GM21423 (cell line): Measurements from ENCODE around the gene UBE2M.

Experiments used
- ATAC-seq: cut with Tn5 transposase; IDR thresholded peaks from one replicate; pipeline ENCODE4 v1.9.1; 2021; ENCODE audit warnings: mild to moderate bottlenecking, moderate library complexity; ENCODE audit not compliant: unreplicated experiment

Gene UBE2M

DNA sequence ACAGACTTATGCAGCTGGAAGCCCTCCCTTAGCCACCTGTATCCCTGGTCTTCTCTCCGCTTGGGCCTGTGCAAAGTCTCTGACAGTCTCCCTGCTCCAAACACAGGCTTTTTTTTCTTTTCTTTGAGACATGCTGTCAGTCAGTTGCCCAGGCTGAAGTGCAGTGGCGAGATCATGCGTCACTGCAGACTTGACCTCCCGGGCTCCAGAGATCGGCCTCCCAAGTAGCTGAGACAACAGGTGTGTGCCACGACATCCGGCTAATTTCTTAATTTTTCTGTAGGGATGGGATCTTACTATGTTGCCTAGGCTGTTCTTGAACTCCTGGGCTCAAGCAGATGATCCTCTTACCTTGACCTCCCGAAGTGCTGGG is 13.2 kb upstream of the UBE2M start:
- ATAC-seq = no peak

DNA sequence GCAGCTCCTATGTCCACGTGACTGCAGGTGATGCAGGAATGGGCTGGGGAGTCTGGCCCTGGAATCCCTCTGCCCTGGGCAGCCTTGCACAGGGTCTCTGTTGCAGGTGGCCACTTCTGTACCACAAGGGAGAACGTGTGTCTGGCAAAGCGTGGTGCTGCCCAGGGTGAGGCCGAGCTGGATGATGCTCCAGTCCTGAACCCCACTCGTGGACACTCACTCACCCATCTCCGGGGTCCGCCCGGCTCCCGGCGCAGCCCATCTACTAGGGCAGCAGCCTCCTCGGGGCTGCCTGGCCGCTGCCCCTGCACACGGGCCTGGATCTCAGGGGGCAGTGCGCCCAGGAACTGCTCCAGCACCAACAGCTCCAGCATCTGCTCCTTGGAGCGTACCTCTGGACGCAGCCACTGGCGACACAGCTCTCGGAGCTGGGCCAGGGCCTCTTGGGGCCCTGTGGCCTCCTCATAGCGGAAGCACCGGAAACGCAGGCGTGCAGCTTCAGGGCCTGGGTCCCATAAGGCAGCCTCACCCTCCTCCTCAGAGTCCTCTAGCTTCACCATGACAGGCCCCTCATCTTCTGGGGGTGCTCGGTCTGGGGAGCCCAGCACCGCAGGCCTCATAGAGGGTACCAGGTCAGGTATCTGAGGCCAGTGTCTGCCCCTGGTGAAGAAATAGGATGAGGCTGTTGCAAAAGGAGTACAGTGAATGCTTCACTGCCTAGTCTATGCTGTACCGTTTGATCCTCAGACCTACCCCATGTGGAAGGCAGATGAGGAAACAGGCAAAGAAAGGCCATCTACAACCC is 12.6 kb upstream of the UBE2M start:
- no peak for ATAC-seq

DNA sequence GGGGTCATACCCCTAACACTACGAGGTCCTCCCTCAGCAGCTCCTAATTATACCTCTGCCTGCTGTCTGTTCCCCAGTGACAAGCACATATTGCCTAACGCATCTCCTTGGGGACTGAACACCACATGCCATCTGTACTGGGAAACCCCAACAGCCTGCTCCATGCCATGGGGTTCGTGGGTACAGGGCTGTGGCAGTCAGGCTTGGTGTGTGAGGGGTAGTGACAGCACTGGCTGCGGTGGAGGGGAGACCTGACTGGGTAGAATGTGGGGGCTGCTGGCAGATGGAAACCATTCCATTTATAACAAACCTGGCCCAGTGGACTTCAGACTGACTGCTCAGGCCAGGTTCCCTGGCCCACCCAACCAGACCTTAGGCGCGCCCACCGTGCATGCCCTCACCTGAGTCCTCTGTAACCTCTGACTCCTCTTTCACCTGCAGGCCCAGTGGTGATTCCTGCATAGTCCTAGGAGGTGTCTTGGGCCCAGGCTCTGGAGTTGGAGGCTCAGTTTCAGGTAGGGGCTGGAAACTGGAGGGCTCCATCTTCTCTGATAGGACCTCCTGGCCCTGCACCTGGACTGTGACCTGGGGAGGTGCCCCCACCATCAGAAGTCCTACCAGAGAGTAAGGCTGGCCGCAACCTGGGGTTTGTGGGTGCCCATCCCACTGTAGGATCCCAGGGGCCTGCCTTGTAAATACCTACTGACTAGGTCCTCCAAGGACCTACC is 11.7 kb upstream of the UBE2M start:
- no peak for ATAC-seq

DNA sequence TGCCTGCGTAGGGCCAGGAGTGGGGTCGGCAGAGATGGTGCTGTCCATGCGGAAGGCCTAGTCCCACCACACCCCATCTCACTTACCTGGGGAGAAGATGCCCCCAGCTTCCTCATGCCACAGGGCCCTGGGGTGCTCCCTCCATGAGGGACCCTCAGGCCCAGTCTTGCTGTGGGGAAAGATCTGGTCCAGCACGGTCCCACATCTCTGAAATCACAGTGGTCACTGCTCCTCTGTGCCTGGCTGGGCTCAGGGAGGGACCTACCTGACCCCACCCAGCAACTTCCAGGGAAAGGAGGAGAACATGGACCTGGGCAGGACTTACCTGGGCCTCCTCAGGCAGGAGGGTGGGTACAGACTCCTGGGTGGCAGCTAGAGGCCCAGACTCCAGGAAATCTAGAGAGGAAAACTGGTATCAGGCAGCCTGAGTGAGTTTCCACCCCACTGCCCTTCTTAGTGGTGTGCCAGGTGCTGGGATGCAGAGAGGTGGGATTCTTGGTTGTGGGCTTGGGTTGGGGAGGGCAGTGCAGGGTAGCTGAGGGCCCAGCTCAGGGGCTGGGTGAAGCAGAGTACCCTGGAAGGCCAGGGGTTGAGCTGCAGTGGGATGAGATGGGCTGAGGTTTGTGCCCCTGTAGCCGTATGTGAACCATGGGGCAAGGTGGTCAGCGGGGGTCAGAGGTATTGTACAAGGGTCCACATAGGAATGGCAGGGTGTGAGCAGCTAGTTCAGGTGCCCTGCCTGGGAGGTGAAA is 11.0 kb upstream of the UBE2M start:
- no peak for ATAC-seq

DNA sequence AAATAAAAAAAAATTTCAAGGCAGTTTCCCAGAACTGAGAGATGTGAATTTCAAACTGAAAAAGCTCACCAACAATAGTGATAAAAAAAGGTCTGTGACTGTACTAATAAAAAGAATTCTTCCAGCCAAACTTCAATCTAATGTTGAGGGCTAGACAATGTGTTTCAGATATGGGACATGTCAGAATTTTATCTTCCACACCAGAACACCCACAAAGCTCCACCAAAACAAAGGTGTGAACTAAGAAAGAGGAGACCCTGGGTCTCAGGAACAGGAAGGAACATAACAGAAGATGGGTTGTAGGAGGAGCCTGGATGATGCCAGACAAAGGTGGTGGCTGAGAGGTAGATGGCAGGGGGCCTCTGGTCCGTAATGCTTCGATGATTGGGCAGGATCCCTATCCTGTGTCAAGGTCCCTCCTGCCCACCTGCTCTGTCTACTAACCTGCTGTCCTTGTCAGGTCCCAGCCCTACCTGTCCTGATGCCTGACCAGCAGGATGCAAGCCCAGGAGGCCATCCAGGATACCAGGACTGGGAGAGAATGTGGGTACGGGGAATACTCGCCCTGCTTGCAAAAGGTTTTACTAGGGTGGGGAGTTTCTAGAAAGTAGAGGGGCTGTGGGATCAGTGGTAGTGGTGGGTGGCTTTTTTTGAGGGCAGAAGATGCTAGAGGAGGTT is 10.2 kb upstream of the UBE2M start:
- ATAC-seq = no peak

DNA sequence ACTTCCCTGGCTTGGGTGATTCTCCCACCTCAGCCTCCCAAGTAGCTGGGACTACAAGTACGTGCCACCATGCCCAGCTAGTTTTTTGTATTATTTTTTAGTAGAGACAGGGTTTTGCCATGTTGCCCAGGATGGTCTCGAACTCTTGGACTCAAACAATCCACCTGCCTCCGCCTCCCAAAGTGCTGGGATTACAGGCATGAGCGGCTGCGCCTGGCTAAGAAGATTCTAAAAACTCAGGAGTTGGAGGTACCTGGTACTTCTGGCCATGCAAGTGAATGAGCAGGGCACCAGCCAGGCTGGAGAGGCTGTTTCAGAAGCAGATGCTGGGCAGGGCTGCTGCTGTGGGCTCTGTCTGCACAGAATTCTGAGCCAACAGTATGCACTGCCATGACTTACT is 8.6 kb upstream of the UBE2M start:
- no peak for ATAC-seq

DNA sequence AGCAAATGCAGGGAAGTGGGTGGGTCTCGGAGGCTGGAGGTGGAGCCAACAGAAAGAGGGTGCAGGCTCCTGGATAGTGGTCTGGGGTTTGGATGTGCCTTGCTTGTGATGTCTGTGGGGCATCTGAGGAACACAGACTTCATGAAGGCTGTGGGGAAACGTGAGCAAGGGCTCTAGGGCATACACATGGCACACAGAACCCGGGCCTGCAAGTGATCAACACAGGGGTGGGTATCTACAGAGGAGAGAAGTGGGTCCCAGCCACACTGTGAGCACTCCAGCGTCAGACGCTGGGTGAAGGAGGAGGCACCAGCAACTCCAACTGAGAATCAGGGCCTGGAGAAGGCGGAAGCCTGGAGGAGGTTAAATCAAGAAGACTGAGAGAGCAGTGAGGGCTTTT is 5.4 kb upstream of the UBE2M start:
- no peak for ATAC-seq

DNA sequence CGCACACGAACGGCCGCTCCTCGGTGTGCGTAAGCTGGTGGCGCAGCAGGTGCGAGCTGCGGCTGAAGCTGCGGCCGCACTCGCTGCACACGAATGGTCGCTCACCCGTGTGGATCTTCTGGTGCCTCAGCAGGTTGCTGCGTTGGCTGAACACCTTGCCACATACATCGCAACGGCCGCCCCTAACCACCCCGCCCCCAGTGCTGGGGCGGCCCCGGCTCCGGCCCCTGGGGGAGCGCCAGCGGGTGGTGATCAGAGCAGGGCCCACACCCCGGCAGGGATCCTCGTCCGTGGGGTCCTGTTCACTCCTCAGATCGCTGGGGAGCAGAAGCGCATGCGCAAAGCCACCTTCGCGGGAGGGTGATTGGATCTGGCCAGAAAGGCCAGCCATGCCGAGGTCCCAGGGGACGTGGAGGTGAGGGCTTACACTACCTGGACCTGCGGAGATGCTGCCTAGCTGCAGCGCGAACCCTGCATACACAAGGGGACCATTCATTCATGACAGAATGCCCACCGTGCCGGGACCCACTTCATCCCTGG is 4.7 kb upstream of the UBE2M start:
- ATAC-seq = no peak

DNA sequence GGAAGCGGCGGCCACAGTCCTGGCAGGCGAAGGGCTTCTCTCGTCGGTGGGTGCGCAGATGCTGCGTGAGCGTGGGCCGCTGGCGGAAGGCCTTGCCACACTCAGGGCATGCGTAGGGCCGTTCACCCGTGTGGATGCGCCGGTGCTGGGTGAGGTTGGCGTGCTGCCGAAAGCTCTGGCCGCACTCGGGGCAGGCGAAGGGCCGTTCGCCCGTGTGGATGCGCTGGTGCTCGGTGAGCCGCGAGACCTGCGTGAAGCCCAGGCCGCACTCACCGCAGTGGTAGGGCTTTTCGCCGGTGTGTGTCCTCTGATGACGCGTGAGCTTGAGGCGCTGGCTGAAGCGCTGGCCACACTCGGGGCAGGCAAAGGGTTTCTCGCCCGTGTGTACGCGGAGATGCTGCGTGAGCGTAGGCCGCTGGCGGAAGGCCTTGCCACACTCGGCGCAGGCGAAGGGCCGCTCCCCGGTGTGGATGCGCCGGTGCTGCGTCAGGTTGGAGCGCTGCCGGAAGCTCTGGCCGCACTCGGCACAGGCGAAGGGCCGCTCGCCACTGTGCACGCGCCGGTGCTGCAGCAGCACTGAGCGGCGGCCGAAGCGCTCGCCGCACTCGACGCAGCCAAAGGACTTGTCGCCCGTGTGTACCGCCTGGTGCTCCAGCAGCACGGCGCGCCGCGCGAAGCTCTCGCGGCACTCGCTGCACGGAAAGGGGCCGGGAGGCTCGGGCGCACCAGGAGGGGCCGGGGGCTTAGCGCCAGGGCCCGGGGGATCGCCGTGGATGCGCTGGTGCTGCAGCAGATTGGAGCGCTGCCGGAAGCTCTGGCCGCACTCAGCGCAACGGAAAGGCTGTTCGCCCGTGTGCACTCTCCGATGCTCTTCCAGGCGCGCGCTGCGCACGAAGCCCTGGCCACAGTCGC is 4.0 kb upstream of the UBE2M start:
- ATAC-seq = no peak

DNA sequence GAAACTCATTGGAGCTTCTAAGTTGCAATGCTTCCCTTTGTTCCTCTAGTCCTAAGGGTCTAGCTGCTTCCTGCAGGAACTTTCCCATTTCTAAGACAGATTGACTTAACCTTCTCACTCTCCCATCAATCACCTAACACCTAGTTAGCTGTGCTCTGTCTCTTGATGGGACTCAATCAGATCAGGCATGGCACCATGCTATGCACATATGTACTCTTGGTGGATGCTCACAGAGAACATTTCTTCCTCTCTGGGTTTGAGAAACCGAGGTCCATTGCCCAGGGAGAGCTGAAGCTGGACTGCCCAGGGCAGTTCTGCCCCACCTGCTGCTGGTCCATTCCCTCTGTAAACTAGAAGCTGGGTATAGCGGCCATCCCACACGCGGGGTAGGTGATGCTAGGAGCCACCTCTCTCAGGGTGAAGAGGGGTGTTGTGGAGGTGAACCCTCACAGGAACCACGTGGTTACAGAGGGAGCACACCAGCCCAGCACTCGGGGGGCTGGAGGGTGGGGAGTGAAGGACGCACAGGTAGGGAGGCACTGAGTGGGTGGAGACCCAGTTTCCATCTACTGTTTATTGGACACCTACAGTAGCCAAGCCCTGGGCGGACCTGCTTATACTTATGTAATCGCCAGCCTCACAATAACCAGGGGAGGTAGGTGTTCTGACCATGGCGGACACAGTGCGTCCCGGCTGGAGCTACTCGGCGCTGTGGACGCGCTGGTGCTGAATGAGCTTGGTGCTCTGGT is 3.1 kb upstream of the UBE2M start:
- no peak for ATAC-seq

DNA sequence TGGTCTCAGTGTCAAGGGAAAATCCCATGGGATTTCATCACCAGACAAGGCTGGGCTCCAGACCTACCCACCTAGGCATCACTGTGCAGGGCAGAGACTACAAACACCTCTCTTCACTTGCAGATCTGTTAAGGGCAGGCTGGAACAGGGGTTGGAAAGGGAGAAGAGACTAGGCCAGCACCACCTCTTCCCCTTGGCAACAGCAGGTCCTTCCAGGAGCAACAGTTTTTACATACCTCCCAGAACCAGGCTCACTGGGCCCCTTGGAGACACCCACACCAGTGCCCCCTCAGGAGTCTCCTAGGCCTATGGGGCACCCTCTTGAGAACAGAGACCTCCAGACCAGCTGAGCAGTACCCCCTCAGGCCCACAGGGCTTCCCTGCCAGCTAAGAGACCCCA is 2.5 kb upstream of the UBE2M start:
- no peak for ATAC-seq

DNA sequence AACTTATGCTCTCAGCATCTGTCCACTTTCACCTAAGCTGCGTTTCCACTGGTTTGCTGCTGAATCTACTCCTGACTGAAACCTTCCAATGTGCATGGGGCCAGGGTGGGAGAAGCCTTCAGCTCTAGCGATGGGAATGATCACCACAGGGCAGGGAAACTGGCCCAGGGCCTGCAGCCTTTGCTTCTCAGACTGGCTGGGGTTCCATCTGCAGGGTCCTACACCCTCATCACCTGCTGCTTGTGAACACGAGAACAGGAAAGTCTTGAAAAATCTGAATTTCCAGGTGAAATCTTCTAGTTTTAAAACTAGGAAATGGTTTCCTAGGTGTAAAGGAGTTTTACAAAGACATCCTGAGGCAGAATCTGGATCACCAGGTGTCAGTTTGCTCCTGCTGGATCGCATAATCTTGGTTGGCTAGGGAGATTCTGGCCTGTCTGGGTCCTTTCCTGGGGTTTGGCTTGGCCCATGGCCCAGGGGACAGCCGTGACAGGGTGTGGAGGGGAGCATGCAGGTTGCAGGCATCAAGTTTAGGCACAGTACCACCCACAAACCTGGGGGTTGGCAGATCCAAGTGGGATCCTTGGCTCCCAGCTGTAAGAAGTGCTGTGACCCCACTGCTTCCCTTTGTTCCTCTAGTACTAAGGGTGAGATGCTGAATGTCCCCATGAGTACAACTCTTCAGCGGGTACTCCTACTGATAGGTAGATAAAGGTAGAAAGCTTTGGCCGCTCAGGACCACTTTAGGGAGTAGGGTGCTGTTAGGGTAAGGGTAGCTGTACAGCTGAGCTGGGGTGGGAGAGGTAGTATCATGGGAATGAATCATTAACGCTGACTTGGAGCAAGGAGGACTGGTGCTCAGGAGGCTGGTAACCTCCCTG is 1.8 kb upstream of the UBE2M start:
- ATAC-seq = no peak

DNA sequence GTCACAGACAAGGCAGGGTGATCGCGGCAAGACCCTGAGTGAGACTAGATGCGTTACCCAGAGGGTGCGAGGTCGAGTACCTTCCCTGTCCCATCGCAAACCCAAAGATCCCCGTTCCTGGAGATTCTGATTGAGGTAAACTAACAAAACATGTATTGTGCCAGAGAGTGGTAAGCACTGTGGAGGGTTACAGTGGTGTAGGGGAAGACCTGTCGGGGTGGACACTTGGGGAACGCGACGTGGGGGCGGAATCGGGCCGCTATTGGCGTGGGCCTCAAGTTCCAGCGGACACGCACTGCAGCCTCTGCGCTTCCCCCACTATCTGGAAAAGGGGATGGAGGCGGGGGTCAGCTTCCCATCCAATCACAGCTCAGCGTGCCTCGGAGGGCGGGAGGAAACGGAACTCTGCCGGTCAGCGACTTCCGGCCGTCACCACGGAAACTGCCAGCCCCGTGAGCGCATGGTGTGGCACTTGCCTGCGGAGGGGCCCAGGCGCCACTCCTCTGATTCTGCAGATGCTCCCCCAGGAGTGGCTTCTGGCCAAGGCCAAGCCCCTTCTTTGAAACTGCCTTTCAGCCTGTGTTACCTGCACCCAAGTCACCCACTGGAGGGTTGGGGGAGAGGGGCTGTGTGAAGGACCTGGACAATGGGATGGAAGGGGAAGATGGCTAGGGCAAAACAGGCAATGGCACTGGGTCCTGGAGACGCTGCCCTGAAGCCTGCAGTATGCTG is 1.0 kb upstream of the UBE2M start:
- peak; percentile 24 for ATAC-seq

DNA sequence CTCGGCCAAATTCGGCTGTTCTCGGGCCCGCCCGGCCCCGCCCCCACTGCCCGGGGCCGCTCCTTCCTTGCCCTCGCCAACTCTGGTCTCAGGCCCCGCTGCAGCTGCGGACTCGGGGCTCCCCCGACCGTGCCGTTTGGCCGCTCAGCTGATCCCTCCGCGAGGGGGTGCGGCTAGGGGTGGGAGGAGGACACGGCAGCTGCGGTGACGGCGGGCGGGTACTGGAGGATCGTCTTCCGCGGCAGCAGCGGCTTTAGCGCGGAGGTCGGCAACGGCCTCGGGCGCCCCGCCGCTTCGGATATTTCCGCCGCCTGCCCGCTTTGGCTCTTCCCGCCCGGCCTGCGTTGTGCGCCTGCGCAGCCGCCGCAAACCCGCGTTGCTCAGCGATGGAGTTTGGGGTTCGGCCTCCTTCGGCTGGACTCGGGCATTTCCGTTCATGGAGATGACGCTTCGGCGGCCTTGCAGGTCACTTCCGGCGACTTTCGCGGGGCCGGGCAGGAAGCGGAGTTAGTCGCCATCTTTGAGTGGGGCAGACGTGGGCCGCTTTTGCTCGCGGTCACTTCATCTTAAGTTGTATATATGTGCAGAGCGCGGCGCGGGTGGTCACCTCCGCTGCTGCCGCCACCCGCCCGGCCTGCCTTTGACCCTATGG is 338 bp upstream of the UBE2M start:
- ATAC-seq = peak; percentile 50

DNA sequence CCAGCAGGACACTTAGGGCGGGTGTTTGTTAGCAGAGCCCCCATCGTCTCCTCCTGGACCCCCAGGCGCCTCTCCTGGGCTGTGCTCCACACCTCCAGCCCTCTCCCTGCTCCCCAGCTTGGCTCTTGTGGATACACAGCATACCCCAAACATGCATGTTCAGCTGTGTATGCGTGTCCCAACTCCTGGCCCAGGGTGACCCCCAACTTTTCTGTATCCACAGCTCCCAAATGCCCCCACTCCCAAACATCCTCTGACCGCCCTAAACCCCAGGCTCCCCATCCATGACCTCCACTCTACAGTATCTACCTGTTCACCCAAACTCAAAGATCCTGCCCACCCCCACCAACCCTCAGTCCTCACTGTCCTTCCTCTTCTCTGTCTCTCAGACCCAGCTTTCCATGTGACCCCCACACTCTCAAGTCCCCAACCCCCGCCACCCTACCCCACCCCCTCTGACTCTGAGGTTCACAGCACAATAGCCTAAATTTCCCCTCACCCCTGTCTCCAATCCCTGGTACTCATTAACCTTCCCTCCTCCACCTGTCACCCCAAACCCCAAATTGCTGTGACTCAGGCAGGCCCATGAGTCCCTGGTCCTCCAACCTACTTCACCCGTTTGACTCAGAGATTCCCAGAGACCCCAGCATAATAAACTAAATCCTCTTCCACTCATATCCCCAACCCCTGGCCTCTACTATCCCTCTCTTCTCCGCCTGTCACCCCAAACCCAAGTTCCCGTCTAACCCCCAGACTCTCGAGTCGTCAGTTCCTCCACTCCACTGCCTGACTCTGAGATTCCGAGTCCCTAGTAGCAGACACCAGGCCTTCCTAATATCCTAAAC is 968 bp downstream of the UBE2M start:
- no peak for ATAC-seq

DNA sequence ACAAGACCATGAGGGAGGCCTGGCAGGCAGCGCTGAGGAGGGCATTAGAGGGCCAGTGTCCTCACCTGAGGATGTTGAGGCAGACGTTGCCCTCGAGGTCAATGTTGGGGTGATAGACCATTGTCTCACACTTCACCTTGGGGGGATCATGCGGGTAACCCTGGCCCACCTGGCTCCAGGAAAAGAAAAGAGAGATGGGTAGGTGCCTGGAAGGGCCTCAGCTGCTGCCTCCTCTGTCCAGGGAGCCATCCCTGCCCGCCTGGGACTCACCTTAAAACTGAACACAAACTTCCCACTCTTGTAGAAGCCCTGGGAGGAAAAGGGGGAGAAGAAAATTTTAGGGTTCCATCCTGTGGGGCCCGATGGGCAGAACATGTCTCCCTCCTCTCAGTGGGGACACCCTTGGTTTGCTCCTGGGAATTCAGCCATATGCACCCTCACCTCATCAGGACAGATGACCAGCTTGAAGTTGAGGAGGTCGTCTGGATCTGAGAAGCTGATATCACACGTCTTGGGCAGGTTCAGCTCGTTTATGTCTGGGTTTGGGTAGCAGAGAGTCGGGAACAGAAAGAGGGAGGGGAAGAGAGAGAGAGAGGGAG is 1.7 kb downstream of the UBE2M start:
- no peak for ATAC-seq
